Thyroid gland (tissue), 4 donors: ENCODE measurements around the gene PHC2. TPM values are rescaled to one million over a fixed set of nuclear protein-coding genes. Genes with fewer than 3 reads are reported as not detected.

Experiments used
- DNase-seq, 2 donors: peaks; one replicate each; pipeline ENCODE4 v3.0.0-alpha.2; 2019
- H3K27ac ChIP-seq, 3 donors: fragments of 200-600 bp; sonication (generic); 1 replicate in 2 of 3; 2 replicates in 1 of 3; pipeline ENCODE4 v1.5.1; 2016 to 2019; ENCODE audit warnings: mild to moderate bottlenecking in 1 of 3, moderate library complexity in 1 of 3
- H3K27me3 ChIP-seq: fragments of 200-600 bp; sonication (generic); one replicate; pipeline ENCODE4 v1.5.1; 2019
- H3K36me3 ChIP-seq, 2 donors: fragments of 200-600 bp; sonication (generic); one replicate each; pipeline ENCODE4 v1.5.1; 2016 to 2019
- H3K4me1 ChIP-seq, 2 donors: fragments of 200-600 bp; sonication (generic); one replicate each; pipeline ENCODE4 v1.5.1; 2017 to 2019
- H3K4me3 ChIP-seq, 3 donors: fragments of 200-600 bp; sonication (generic); replicated peaks in 1 of 3; 1 replicate in 2 of 3; 2 replicates in 1 of 3; pipeline ENCODE4 v1.5.1; 2016; ENCODE audit warnings: mild to moderate bottlenecking in 1 of 3
- H3K9me3 ChIP-seq: fragments of 200-600 bp; sonication (generic); one replicate; pipeline ENCODE4 v1.5.1; 2017
- POLR2A ChIP-seq, 2 donors: fragments of 450-650 bp; IDR thresholded peaks; one replicate each; pipeline ENCODE4 v1.6.1; 2017; ENCODE audit warnings: antibody characterized with exemption in 2 of 2, mild to moderate bottlenecking in 2 of 2, moderate library complexity in 1 of 2
- WGBS, 2 donors: methylation state at CpG; one replicate each; pipeline ENCODE4 v1.1.5; 2017; 5-methylcytosine and 5-hydroxymethylcytosine counted together
- intact Hi-C: fragments of 100-400 bp; cut with DNase I; formaldehyde crosslinking; loops from one replicate; pipeline ENCODE4 v1.15.1; 2023
- total RNA-seq, 4 donors: library from RNA; depleted of rRNA; stranded (reverse); fragments of >200 nt; gene quantifications; one replicate each; pipeline ENCODE4 v1.2.3, GENCODE V29; 2016
- TF ChIP-seq, protein P1 (sequence below), 6 experiments: fragments of 200-600 bp in 3 of 6; fragments of 450-650 bp in 3 of 6; sonication (generic) in 3 of 6; IDR thresholded peaks; one replicate each; pipeline ENCODE4 v1.5.1; 2016 to 2019; ENCODE audit warnings: antibody characterized with exemption in 6 of 6, mild to moderate bottlenecking in 2 of 6, inconsistent platforms in 1 of 6, moderate library complexity in 1 of 6

The PHC2 gene
- total RNA-seq, 4 donors from 2014 or later = 86.8 to 150 (median 113) TPM

DNA sequence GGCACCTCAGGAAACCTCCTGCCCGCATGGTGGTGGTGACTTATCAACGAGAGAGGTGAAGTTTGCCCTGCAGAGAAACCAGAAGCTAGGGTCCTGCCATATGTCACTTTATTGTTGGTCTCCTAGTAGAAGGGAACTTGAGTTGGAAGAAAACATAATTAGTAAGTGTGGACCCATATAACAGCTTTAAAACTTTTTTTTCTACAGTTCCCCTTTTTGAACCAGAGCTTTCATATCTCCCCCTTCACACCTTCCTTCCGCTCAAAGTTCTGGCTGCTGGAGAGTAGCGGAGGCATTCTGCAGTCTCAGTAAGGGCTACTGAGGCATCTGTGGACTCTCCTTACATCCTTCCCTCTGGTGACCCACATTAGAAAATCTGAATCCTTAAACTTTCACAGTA, 48.9 kb downstream of the PHC2 start:
- no peak for DNase-seq
- H3K27me3 ChIP-seq = no peaks in the 10 kb centered on the region
- WGBS, 2 donors = 87 to 92% methylated on average over 4 of the region's 4 CpGs
- intact Hi-C loops = no loop called here
- peaks cover 10 to 21% of the 10 kb centered on the region in 2 donors for H3K4me1 ChIP-seq
- no peak overlapping the region for H3K4me3 ChIP-seq
- H3K9me3 ChIP-seq = no peaks in the 10 kb centered on the region
- TF ChIP-seq, protein P1, sequence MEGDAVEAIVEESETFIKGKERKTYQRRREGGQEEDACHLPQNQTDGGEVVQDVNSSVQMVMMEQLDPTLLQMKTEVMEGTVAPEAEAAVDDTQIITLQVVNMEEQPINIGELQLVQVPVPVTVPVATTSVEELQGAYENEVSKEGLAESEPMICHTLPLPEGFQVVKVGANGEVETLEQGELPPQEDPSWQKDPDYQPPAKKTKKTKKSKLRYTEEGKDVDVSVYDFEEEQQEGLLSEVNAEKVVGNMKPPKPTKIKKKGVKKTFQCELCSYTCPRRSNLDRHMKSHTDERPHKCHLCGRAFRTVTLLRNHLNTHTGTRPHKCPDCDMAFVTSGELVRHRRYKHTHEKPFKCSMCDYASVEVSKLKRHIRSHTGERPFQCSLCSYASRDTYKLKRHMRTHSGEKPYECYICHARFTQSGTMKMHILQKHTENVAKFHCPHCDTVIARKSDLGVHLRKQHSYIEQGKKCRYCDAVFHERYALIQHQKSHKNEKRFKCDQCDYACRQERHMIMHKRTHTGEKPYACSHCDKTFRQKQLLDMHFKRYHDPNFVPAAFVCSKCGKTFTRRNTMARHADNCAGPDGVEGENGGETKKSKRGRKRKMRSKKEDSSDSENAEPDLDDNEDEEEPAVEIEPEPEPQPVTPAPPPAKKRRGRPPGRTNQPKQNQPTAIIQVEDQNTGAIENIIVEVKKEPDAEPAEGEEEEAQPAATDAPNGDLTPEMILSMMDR (IDR thresholded peaks at IDR 0.05) = no peak
- TF ChIP-seq POLR2A (IDR thresholded peaks at IDR 0.05) = no peak
- no peaks in the 10 kb centered on the region for H3K36me3 ChIP-seq
- H3K27ac ChIP-seq = no peak overlapping the region

GRCh38 chr1:33380811-33381210, 50.1 kb downstream of the PHC2 start:
- TF ChIP-seq, protein P1 (IDR thresholded peaks at IDR 0.05) = no peak
- no peak for TF ChIP-seq POLR2A (IDR thresholded peaks at IDR 0.05)
- H3K27ac ChIP-seq = no peak overlapping the region
- peaks cover 10 to 21% of the 10 kb centered on the region in 2 donors for H3K4me1 ChIP-seq
- no peaks in the 10 kb centered on the region for H3K27me3 ChIP-seq
- H3K9me3 ChIP-seq = no peaks in the 10 kb centered on the region
- H3K36me3 ChIP-seq = no peaks in the 10 kb centered on the region
- DNase-seq = no peak
- H3K4me3 ChIP-seq = no peak overlapping the region
- intact Hi-C loops = no loop called here
- 87 to 95% methylated on average over 2 of the region's 2 CpGs for WGBS, 2 donors

GRCh38 chr1:33379631-33380354, 51.1 kb downstream of the PHC2 start:
- no peak overlapping the region for H3K4me3 ChIP-seq
- no peaks in the 10 kb centered on the region for H3K27me3 ChIP-seq
- no peaks in the 10 kb centered on the region for H3K9me3 ChIP-seq
- TF ChIP-seq, protein P1 (IDR thresholded peaks at IDR 0.05) = no peak
- TF ChIP-seq POLR2A (IDR thresholded peaks at IDR 0.05) = no peak
- WGBS, 2 donors = 28 to 45% methylated on average over 10 of the region's 10 CpGs
- no peaks in the 10 kb centered on the region for H3K36me3 ChIP-seq
- peaks cover 10 to 21% of the 10 kb centered on the region in 2 donors for H3K4me1 ChIP-seq
- H3K27ac ChIP-seq = no peak overlapping the region
- intact Hi-C loops = no loop called here
- peak; percentile 43 to 51 for DNase-seq

- H3K36me3 ChIP-seq = no peaks in the 10 kb centered on the region
- H3K27ac ChIP-seq = no peak overlapping the region
- no peaks in the 10 kb centered on the region for H3K9me3 ChIP-seq
- peaks cover 10 to 21% of the 10 kb centered on the region in 2 donors for H3K4me1 ChIP-seq
- TF ChIP-seq POLR2A (IDR thresholded peaks at IDR 0.05) = no peak
- TF ChIP-seq, protein P1 (IDR thresholded peaks at IDR 0.05) = peak in 1 of 6 experiments; percentile 26
- intact Hi-C loops = no loop called here
- no peak overlapping the region for H3K4me3 ChIP-seq
- WGBS, 2 donors = 23 to 33% methylated on average over 5 of the region's 5 CpGs
- DNase-seq = peak; percentile 38 to 50
- no peaks in the 10 kb centered on the region for H3K27me3 ChIP-seq
Measured at GRCh38 chr1:33378976-33379375, 51.9 kb downstream of the PHC2 start.

DNA sequence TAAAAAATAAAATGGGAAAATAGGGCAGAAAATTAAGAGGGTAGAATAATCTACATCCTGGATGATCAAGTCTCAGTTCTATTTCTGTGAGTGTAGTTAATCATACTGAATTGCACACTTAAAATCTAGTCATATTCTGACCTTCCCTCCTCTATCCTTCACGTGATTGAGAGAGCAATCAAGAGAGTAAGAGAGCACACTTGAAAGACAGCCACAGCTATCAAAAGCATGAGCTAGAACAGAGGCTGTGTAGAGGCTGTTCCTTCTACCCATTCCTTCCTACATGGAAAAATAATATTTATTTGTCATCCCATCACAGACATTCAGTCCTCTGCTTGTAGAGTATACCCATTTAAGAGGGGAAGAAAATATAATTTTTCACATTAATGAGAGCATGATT, 52.4 kb downstream of the PHC2 start:
- H3K9me3 ChIP-seq = no peaks in the 10 kb centered on the region
- peaks cover 10 to 21% of the 10 kb centered on the region in 2 donors for H3K4me1 ChIP-seq
- H3K36me3 ChIP-seq = no peaks in the 10 kb centered on the region
- no peak for TF ChIP-seq POLR2A (IDR thresholded peaks at IDR 0.05)
- TF ChIP-seq, protein P1 (IDR thresholded peaks at IDR 0.05) = no peak
- no peak overlapping the region for H3K4me3 ChIP-seq
- no peak for DNase-seq
- no peaks in the 10 kb centered on the region for H3K27me3 ChIP-seq
- intact Hi-C loops = no loop called here
- no peak overlapping the region for H3K27ac ChIP-seq
- 19 to 26% methylated on average over 1 of the region's 1 CpG for WGBS, 2 donors
